H1 (cell line): ENCODE results near the gene IL16. TPM values are rescaled to one million over a fixed set of nuclear protein-coding genes. Genes with fewer than 3 reads are reported as not detected.

Experiments
- CTCF ChIA-PET: fragments of 300-600 bp; sonication (Branson Sonifier 250); formaldehyde crosslinking; loops from one replicate; lab custom pipeline; 2021; ENCODE audit not compliant: partially characterized antibody; lab: Charles Lee
- POLR2A ChIA-PET: fragments of 300-600 bp; sonication (Branson Sonifier 250); formaldehyde crosslinking; loops from one replicate; lab custom pipeline; 2021; ENCODE audit warnings: inconsistent platforms; ENCODE audit not compliant: partially characterized antibody; lab: Charles Lee
- DNase-seq, 2 experiments: peaks; one replicate each; pipeline versions ENCODE4 v3.0.0 to v3.0.0-alpha.2; 2010 to 2022; ENCODE audit warnings: low spot score in 2 of 2, low read depth in 1 of 2, mixed read lengths in 1 of 2
- FAIRE-seq: peaks from 2 replicates; lab custom pipeline; 2011; peaks lifted over from hg19 to GRCh38; lab: Jason Lieb, UNC
- H2AFZ ChIP-seq: 2 replicates; pipeline ENCODE4 v1.8.1; 2012; ENCODE audit warnings: low read length, inconsistent platforms
- H2AK5ac ChIP-seq: 2 replicates; pipeline ENCODE4 v1.6.1; 2013; ENCODE audit warnings: low read depth, low read length
- H2BK120ac ChIP-seq: replicated peaks from 2 replicates; pipeline ENCODE3; 2013; ENCODE audit warnings: low read depth, low read length, inconsistent platforms
- H2BK12ac ChIP-seq: 2 replicates; pipeline ENCODE4 v1.6.1; 2013; ENCODE audit warnings: low read depth, low read length
- H2BK15ac ChIP-seq: 2 replicates; pipeline ENCODE4 v1.6.1; 2013; ENCODE audit warnings: low read length
- H2BK20ac ChIP-seq: 2 replicates; pipeline ENCODE4 v1.6.1; 2013; ENCODE audit warnings: low read length
- H2BK5ac ChIP-seq: 2 replicates; pipeline ENCODE4 v1.6.1; 2013; ENCODE audit warnings: low read depth, low read length
- H3K14ac ChIP-seq: 2 replicates; pipeline ENCODE4 v1.6.1; 2013; ENCODE audit warnings: inconsistent platforms; ENCODE audit not compliant: insufficient read length
- H3K18ac ChIP-seq: 2 replicates; pipeline ENCODE4 v1.6.1; 2013; ENCODE audit warnings: low read length; ENCODE audit errors: extremely low read depth
- H3K23ac ChIP-seq: 2 replicates; pipeline ENCODE4 v1.6.1; 2013; ENCODE audit warnings: inconsistent platforms; ENCODE audit not compliant: insufficient read length
- H3K23me2 ChIP-seq: 2 replicates; pipeline ENCODE4 v1.6.1; 2013; ENCODE audit warnings: low read depth, low read length
- H3K27ac ChIP-seq: 2 replicates; pipeline ENCODE4 v1.6.1; 2011; ENCODE audit warnings: low read depth, low read length, inconsistent platforms
- H3K27me3 ChIP-seq, 4 experiments: replicated peaks in 1 of 4; 1 replicate in 1 of 4; 2 replicates in 3 of 4; pipeline versions ENCODE4 v1.6.1 to v1.8.1; 2011 to 2013; ENCODE audit warnings: low read length in 3 of 4, mild to moderate bottlenecking in 3 of 4, inconsistent platforms in 2 of 4, mixed read lengths in 2 of 4, moderate library complexity in 1 of 4; ENCODE audit not compliant: control insufficient read depth in 3 of 4, insufficient read depth in 3 of 4; ENCODE audit errors: extremely low read depth in 1 of 4
- H3K36me3 ChIP-seq, 4 experiments: 2 replicates each; pipeline versions ENCODE4 v1.6.1 to v1.8.1; 2011 to 2013; ENCODE audit warnings: mild to moderate bottlenecking in 4 of 4, low read length in 3 of 4, moderate library complexity in 2 of 4, control low read depth in 1 of 4, inconsistent platforms in 1 of 4; ENCODE audit not compliant: insufficient read depth in 4 of 4, control insufficient read depth in 2 of 4
- H3K4ac ChIP-seq: replicated peaks from 2 replicates; pipeline ENCODE3; 2013; ENCODE audit warnings: low read length, low read depth, mixed read lengths, inconsistent platforms; ENCODE audit not compliant: insufficient read length
- H3K4me1 ChIP-seq, 4 experiments: replicated peaks in 1 of 4; 1 replicate in 1 of 4; 2 replicates in 3 of 4; pipeline versions ENCODE4 v1.6.1 to v1.8.1; 2011 to 2013; ENCODE audit warnings: low read length in 3 of 4, inconsistent platforms in 2 of 4, mixed read lengths in 1 of 4; ENCODE audit not compliant: insufficient read depth in 4 of 4, control insufficient read depth in 3 of 4
- H3K4me2 ChIP-seq, 2 experiments: 2 replicates each; pipeline versions ENCODE4 v1.6.1 to v1.8.1; 2011 to 2013; ENCODE audit warnings: low read depth in 2 of 2, low read length in 2 of 2, control low read depth in 1 of 2, inconsistent platforms in 1 of 2, mild to moderate bottlenecking in 1 of 2; ENCODE audit not compliant: insufficient read depth in 1 of 2
- H3K4me3 ChIP-seq, 4 experiments: fragments of 200-600, 300-600 bp in 1 of 4; sonication (generic), shearing (Covaris generic), sonication (Bioruptor Twin) in 1 of 4; 2 replicates each; pipeline versions ENCODE4 v1.5.1 to v1.8.1; 2011 to 2016; ENCODE audit warnings: low read length in 4 of 4, low read depth in 3 of 4, control low read depth in 2 of 4, inconsistent platforms in 2 of 4, mild to moderate bottlenecking in 2 of 4, mixed read lengths in 1 of 4, moderate library complexity in 1 of 4; ENCODE audit not compliant: insufficient read depth in 2 of 4; ENCODE audit errors: extremely low read depth in 1 of 4
- H3K56ac ChIP-seq: replicated peaks from 2 replicates; pipeline ENCODE3; 2013; ENCODE audit warnings: low read depth, mild to moderate bottlenecking, mixed read lengths, low read length, inconsistent platforms; ENCODE audit not compliant: insufficient read length
- H3K79me1 ChIP-seq: 2 replicates; pipeline ENCODE4 v1.6.1; 2013; ENCODE audit warnings: low read depth, low read length, control low read depth
- H3K79me2 ChIP-seq, 2 experiments: 2 replicates each; pipeline versions ENCODE4 v1.6.1 to v1.8.1; 2012 to 2013; ENCODE audit warnings: low read length in 2 of 2, mild to moderate bottlenecking in 2 of 2, inconsistent platforms in 1 of 2; ENCODE audit not compliant: insufficient read depth in 2 of 2, control insufficient read depth in 1 of 2
- H3K9ac ChIP-seq, 4 experiments: replicated peaks in 1 of 4; 1 replicate in 1 of 4; 2 replicates in 3 of 4; pipeline versions ENCODE4 v1.6.1 to v1.8.1; 2011 to 2013; ENCODE audit warnings: low read depth in 3 of 4, low read length in 3 of 4, control low read depth in 2 of 4, mild to moderate bottlenecking in 2 of 4, moderate library complexity in 2 of 4, inconsistent platforms in 1 of 4; ENCODE audit errors: extremely low read depth in 1 of 4
- H3K9me3 ChIP-seq, 2 experiments: 2 replicates each; pipeline versions ENCODE4 v1.6.1 to v1.8.1; 2012 to 2013; ENCODE audit warnings: mild to moderate bottlenecking in 2 of 2, moderate library complexity in 2 of 2, control low read depth in 1 of 2, inconsistent platforms in 1 of 2, low read depth in 1 of 2, low read length in 1 of 2, mixed read lengths in 1 of 2; ENCODE audit not compliant: insufficient read depth in 2 of 2
- H4K20me1 ChIP-seq, 2 experiments: replicated peaks in 1 of 2; 2 replicates each; pipeline versions ENCODE3 to v1.8.1; 2011 to 2013; ENCODE audit warnings: inconsistent platforms in 2 of 2, low read length in 2 of 2, mild to moderate bottlenecking in 1 of 2; ENCODE audit not compliant: insufficient read depth in 2 of 2, control insufficient read depth in 1 of 2
- H4K5ac ChIP-seq: 2 replicates; pipeline ENCODE4 v1.6.1; 2013; ENCODE audit warnings: low read length, low read depth, mixed read lengths, inconsistent platforms; ENCODE audit not compliant: insufficient read length
- H4K8ac ChIP-seq: 2 replicates; pipeline ENCODE4 v1.8.0; 2013; ENCODE audit warnings: mild to moderate bottlenecking, moderate library complexity, low read length, inconsistent platforms; ENCODE audit not compliant: insufficient read depth; ENCODE audit errors: extremely low read depth
- H4K91ac ChIP-seq: replicated peaks from 2 replicates; pipeline ENCODE3; 2013; ENCODE audit warnings: low read length, mixed read lengths, inconsistent platforms; ENCODE audit not compliant: insufficient read length
- CEBPB ChIP-seq: IDR thresholded peaks from 2 replicates; pipeline ENCODE4 v1.6.1; 2012; ENCODE audit warnings: low read depth, low read length
- EGR1 ChIP-seq: IDR thresholded peaks from 2 replicates; pipeline ENCODE4 v1.6.1; 2011; ENCODE audit warnings: low read depth, low read length, borderline replicate concordance
- EP300 ChIP-seq, 2 experiments: IDR thresholded peaks; 1 replicate in 1 of 2; 2 replicates in 1 of 2; pipeline ENCODE4 v1.6.1; 2011 to 2012; ENCODE audit warnings: low read depth in 2 of 2, low read length in 2 of 2, mild to moderate bottlenecking in 2 of 2, borderline replicate concordance in 1 of 2, inconsistent platforms in 1 of 2, moderate library complexity in 1 of 2
- GABPA ChIP-seq: IDR thresholded peaks from 2 replicates; pipeline ENCODE4 v1.6.1; 2011; ENCODE audit warnings: mild to moderate bottlenecking, low read length, moderate library complexity, borderline replicate concordance; ENCODE audit not compliant: insufficient read depth
- HDAC2 ChIP-seq, 2 experiments: fragments of 300-600 bp in 1 of 2; sonication (generic) in 1 of 2; IDR thresholded peaks; 2 replicates each; pipeline ENCODE4 v1.6.1; 2011 to 2012; ENCODE audit warnings: low read depth in 2 of 2, low read length in 2 of 2, mild to moderate bottlenecking in 2 of 2, moderate library complexity in 2 of 2, borderline replicate concordance in 1 of 2, inconsistent platforms in 1 of 2
- MAFK ChIP-seq: IDR thresholded peaks from 2 replicates; pipeline ENCODE4 v1.6.1; 2012; ENCODE audit warnings: low read depth, mild to moderate bottlenecking, improper control_type of control experiment, low read length
- SIRT6 ChIP-seq: IDR thresholded peaks from one replicate; pipeline ENCODE4 v1.7.1; 2012; ENCODE audit warnings: low read length, inconsistent platforms
- SIX5 ChIP-seq: IDR thresholded peaks from 2 replicates; pipeline ENCODE4 v1.6.1; 2011; ENCODE audit warnings: mild to moderate bottlenecking, low read depth, low read length
- TAF1 ChIP-seq: IDR thresholded peaks from 2 replicates; pipeline ENCODE4 v1.6.1; 2011; ENCODE audit warnings: mild to moderate bottlenecking, low read depth, low read length
- TBP ChIP-seq: IDR thresholded peaks from 2 replicates; pipeline ENCODE4 v1.6.1; 2011; ENCODE audit warnings: low read depth, low read length, improper control_type of control experiment
- TEAD4 ChIP-seq: IDR thresholded peaks from 2 replicates; pipeline ENCODE4 v1.6.1; 2012; ENCODE audit warnings: low read depth, low read length, inconsistent platforms, mixed read lengths
- WGBS, 2 experiments: shearing (Covaris generic) in 1 of 2; methylation state at CpG; one replicate each; pipeline versions ENCODE4 v1.1.6 to v1.1.7; 2013 to 2015; ENCODE audit warnings: low lambda C conversion rate in 2 of 2, mixed read lengths in 2 of 2, inconsistent platforms in 1 of 2, low coverage in 1 of 2, missing lambda C conversion rate in 1 of 2; ENCODE audit not compliant: insufficient replicate concordance in 2 of 2, insufficient coverage in 1 of 2, insufficient read length in 1 of 2; ENCODE audit errors: extremely low coverage in 1 of 2, missing lambda C conversion rate in 1 of 2; 5-methylcytosine and 5-hydroxymethylcytosine counted together
- polyA plus RNA-seq, 7 experiments: library from polyadenylated mRNA; depleted of rRNA in 3 of 7; stranded (reverse) in 5 of 7; unstranded in 2 of 7; fragments of >200 nt in 5 of 7; fragments of 200-250 nt in 2 of 7; gene quantifications; 1 replicate in 5 of 7; 2 replicates in 1 of 7; 4 replicates in 1 of 7; pipeline versions ENCODE4 v1.2.1 to v1.2.3, GENCODE V29; 2011 to 2013; ENCODE audit warnings: missing spikeins in 2 of 7, mixed read lengths in 2 of 7
- total RNA-seq: library from RNA; stranded (reverse); fragmentation: NEBNext Ultra II Directional; extraction: Animal tissue kit (Norgen Biotek cat#: 25700); gene quantifications from 2 replicates; pipeline ENCODE4 v1.2.1, GENCODE V29; 2021

The IL16 gene
- total and polyA plus RNA-seq, 2 of the 8 experiments (the other 6 are each of a cell fraction or from before 2014, with no cell fraction given), result 0.03 to 0.09 TPM

- Histone ChIP-seq H3K56ac (no peak overlapping the region), H2BK120ac (no peak overlapping the region)
- no peak for TF ChIP-seq EGR1
- no peak for TF ChIP-seq GABPA
- TF ChIP-seq CEBPB, result no peak
- TF ChIP-seq EP300 (IDR thresholded peaks at IDR 0.05; ENCODE audit: borderline replicate concordance in 1 of 2, low read depth in 2 of 2, low read length in 2 of 2), result no peak
- TF ChIP-seq HDAC2 (IDR thresholded peaks at IDR 0.05; ENCODE audit: borderline replicate concordance in 1 of 2, low read depth in 2 of 2, low read length in 2 of 2), result no peak
- TF ChIP-seq TAF1, result no peak
- no peak for TF ChIP-seq MAFK
- TF ChIP-seq TBP, result no peak
- no peak for TF ChIP-seq TEAD4
- no peak for TF ChIP-seq SIRT6
- TF ChIP-seq SIX5, result no peak
- TF ChIP-seq, all 59 proteins: peak for 0
- no peaks in the 10 kb centered on the region for H3K9me3 ChIP-seq
- no peak overlapping the region for H3K18ac ChIP-seq
- POLR2A ChIA-PET, result no interaction called here
- no peak overlapping the region for H3K27ac ChIP-seq
- no peak overlapping the region for H3K14ac ChIP-seq
- H2BK20ac ChIP-seq, result no peak overlapping the region
- H2BK12ac ChIP-seq, result no peak overlapping the region
- FAIRE-seq, result no peak
- no peak for DNase-seq
- no peak overlapping the region for H3K4me3 ChIP-seq
- H3K9ac ChIP-seq, result no peak overlapping the region
- no peaks in the 10 kb centered on the region for H3K4me1 ChIP-seq
- H2BK15ac ChIP-seq, result no peak overlapping the region
- H4K20me1 ChIP-seq, result no peaks in the 10 kb centered on the region
- no peak overlapping the region for H4K5ac ChIP-seq
- no peak overlapping the region for H2BK5ac ChIP-seq
- H2AFZ ChIP-seq, result no peak overlapping the region
- H3K4ac ChIP-seq, result no peak overlapping the region
- no peaks in the 10 kb centered on the region; the same call in 1 of the 2 replicates for H3K23me2 ChIP-seq
- no peak overlapping the region for H3K23ac ChIP-seq
- 88% methylated on average over 1 of the region's 1 CpG; no CpG with 5 or more reads in 1 of the 2 experiments for WGBS, 2 experiments
- no peaks in the 10 kb centered on the region for H3K79me1 ChIP-seq
- H4K91ac ChIP-seq, result no peak overlapping the region
- H4K8ac ChIP-seq, result no peak overlapping the region
- H3K79me2 ChIP-seq, result no peaks in the 10 kb centered on the region
- no peak overlapping the region for H3K4me2 ChIP-seq
- H3K27me3 ChIP-seq, result no peaks in the 10 kb centered on the region
- no peak overlapping the region for H2AK5ac ChIP-seq
- CTCF ChIA-PET, result interaction anchor here (1.4 to 6.0 kb wide), 3 partner anchors 25 to 69 kb away, joined by 3 to 41 read pairs (median 5); no protein-coding TSS in a partner anchor
- H3K36me3 ChIP-seq, result no peaks in the 10 kb centered on the region
Measured at GRCh38 chr15:81224232-81224631, 27.6 kb downstream of the IL16 start.
